Fibroblast of villous mesenchyme (primary cell): ENCODE data around the gene OSER1. TPM values are rescaled to one million over a fixed set of nuclear protein-coding genes. Genes with fewer than 3 reads are reported as not detected.
A peak's percentile ranks its signal among the peaks of the same experiment; 100 is the strongest.
"Not testable (repeated sequence)": the region's sequence is repeated elsewhere in the genome, so short reads cannot be mapped to it uniquely, and the experiment has no call there.

Experiments used
- DNase-seq: peaks from one replicate; pipeline ENCODE4 v3.0.0-alpha.2; 2010; ENCODE audit warnings: low read depth
- H3K4me3 ChIP-seq: 2 replicates; pipeline ENCODE4 v1.5.1; 2011; ENCODE audit warnings: low read depth, mild to moderate bottlenecking, low read length
- total RNA-seq: library from RNA; depleted of rRNA; stranded (reverse); fragments of >200 nt; gene quantifications from 2 replicates; pipeline ENCODE4 v1.2.3, GENCODE V29; 2012
- TF ChIP-seq, protein P1 (sequence below): IDR thresholded peaks from 2 replicates; pipeline ENCODE4 v1.5.1; 2012; ENCODE audit warnings: low read depth, mild to moderate bottlenecking, low read length; ENCODE audit not compliant: insufficient read depth

OSER1 gene
- total RNA-seq, 1 donor, result 45.8 TPM

DNA sequence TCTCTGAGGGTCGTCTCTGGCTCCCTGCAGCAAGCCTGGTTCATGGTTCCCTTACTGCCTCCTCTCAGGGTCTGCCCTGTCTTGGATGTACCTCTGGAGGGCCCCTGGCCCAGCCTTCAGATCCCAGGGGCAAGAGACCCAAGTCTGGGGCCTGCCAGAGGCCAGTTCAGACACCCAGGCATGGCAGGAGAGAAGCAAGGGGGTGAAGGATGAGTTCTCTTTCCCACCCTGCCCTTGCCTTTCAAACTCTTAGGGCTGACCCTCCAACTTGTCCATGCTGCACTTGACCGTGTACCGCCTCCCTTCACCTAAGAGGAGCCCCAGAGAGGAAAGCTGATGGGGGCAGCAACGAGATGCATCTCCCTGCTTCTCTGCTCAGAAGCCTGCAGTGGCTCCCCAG, 40.7 kb upstream of the OSER1 start:
- TF ChIP-seq, protein P1, sequence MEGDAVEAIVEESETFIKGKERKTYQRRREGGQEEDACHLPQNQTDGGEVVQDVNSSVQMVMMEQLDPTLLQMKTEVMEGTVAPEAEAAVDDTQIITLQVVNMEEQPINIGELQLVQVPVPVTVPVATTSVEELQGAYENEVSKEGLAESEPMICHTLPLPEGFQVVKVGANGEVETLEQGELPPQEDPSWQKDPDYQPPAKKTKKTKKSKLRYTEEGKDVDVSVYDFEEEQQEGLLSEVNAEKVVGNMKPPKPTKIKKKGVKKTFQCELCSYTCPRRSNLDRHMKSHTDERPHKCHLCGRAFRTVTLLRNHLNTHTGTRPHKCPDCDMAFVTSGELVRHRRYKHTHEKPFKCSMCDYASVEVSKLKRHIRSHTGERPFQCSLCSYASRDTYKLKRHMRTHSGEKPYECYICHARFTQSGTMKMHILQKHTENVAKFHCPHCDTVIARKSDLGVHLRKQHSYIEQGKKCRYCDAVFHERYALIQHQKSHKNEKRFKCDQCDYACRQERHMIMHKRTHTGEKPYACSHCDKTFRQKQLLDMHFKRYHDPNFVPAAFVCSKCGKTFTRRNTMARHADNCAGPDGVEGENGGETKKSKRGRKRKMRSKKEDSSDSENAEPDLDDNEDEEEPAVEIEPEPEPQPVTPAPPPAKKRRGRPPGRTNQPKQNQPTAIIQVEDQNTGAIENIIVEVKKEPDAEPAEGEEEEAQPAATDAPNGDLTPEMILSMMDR, result no peak
- H3K4me3 ChIP-seq, result no peak overlapping the region
- DNase-seq, result no peak

DNA sequence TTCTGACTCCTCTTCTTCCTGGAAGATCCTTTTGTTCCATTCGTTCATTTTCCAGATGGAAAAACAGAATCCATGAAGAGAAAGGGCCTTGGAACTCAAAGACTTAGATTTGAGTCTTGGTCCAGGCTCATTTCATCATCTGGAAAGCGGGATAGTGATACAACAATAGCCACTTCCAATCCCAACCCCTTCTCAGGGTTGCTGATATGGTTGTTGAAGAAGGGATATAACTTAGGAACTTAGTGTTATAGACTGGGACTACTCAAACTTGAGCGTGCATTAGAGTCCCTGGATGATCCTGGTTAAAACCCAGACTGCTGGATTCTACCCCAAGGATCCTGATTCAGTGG, 37.8 kb upstream of the OSER1 start:
- DNase-seq, result no peak
- H3K4me3 ChIP-seq, result no peak overlapping the region
- TF ChIP-seq, protein P1, result no peak

DNA sequence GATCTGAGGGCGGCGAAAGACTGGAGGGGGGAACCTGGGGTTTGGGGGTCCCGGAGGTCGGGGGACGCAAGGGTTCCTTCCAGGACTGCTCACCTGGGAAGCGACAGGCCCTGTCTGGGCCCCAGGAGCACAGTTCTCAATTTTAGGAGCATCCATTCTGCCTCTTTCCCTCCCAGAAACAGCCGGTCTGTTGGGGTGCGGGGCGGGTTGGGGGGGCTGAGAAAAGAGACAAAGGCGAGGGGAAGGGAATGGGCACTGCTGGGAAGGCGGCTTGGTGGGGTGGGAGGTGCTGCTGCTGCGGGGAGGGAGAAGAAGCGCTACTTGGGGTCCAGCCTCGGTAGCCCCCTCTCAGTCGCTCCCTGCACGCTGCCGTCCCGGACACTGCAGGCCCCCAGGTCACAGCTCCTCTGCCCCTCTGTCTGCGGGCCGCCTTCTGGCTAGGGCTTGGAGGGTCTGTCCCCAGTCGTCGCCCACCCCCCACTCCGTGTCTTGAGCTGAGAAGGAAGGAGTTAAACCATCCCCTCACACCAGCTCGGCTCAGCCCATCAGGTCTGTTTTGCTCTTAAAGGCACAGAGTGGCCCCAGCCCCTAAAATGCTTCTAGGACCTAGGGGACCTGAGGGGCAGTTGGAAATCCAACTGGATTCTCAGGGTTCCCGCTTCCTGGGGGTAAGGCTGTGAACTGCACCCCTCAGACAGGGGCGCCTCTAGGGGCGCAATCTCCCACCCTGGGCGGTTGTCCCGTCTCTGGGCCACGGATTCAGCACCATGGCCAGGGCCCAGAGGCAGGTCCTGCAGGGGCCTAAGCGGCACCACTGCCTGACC, 37.2 kb upstream of the OSER1 start:
- DNase-seq, result peak; percentile 38
- TF ChIP-seq, protein P1, result peak; percentile 55
- no peak overlapping the region for H3K4me3 ChIP-seq

DNA sequence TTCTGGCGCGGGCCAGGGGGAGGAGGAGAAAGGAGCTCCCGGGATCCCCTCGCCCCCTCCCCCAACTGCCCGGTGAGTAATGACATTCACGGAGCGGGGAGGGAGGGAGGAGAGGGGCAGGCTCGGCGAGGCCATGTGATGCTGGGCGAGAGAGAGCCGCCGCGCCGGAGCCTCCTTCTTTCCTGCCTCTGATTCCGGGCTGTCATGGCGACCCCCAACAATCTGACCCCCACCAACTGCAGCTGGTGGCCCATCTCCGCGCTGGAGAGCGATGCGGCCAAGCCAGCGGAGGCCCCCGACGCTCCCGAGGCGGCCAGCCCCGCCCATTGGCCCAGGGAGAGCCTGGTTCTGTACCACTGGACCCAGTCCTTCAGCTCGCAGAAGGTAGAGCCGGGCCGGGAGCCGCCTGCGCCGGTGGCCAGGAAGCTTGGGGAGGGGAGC, 36.6 kb upstream of the OSER1 start, which contains the start of gene GDAP1L1:
GDAP1L1 (plus strand) TSS at position 178 of the 441 bp plus-strand sequence; CDS start at position 205, 27 bp downstream.
- DNase-seq, result no peak

DNA sequence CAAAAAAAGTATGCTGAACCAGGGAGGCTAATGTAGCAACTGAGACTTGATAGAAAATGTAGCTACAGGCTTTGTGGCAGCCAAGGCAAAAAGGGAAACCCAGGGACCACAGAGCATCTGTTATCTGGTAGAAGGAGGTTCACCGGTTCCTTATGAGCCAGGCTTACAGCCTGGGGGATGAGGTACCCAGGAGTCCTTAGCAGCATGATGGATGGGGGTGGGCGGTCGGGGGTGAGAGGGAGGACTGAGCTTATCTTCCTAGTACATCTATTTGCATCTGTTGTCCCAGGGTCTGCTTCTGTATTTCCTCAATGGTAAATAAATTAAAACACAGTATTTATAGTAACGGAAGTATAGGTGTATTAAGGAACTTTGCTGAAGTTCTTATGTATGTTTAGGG, 35.4 kb upstream of the OSER1 start:
- DNase-seq, result no peak
- TF ChIP-seq, protein P1, result no peak
- H3K4me3 ChIP-seq, result no peak overlapping the region

More for the DNA sequence above, 36.6 kb upstream of the OSER1 start, which contains the start of gene GDAP1L1:
- no peak within 1 kb of the TSS for H3K4me3 ChIP-seq
- TF ChIP-seq, protein P1, result no peak

DNA sequence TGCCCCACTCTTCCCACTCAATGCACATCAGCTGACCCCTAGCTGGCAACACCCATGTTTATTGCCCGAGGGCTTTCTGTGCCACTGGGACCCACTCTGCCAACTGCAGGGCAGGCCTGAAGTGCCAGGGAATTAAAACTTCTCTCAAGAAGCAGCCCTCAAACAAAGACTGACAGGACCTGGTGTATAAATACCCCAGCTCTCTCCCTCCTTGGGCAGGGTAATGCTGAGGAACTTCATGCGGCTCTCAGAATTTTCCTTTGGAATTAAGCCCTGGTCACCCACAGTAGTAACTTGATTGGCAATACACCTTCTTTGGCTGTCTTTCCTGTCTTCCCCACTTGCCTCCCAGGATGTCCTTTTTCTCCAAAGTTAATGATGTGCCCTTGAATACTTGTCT, 31.2 kb upstream of the OSER1 start:
- H3K4me3 ChIP-seq, result no peak overlapping the region
- TF ChIP-seq, protein P1, result no peak
- DNase-seq, result no peak

DNA sequence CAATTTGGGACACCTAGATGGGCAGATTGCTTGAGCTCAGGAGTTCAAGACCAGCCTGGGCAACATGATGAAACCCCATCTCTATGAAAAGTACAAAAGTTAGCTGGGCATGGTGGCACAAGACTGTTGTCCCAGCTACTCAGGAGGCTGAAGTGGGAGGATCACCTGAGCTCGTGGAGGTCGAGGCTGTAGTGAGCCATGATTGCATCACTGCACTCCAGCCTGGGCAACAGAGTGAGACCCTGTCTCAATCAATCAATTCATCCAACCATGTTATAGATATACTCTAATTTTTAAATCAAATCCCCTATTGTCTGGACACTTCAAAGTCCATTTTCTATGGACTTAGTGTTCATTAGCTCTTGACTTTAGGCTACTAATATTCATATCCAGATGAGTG, 26.3 kb upstream of the OSER1 start:
- not testable (repeated sequence) for H3K4me3 ChIP-seq, DNase-seq
